HL-60/S4 treated with retinoic acid at 250 ng/mL for 4 days and 3 days (cell line): ENCODE results near the gene CREB3L4.

Source experiments
- in situ Hi-C: fragments of 300-500 bp; cut with MboI; formaldehyde crosslinking; loops from 2 replicates; pipeline ENCODE4 v1.7.0; 2022; ENCODE audit warnings: low sequenced_read_pairs

CREB3L4 gene

GRCh38 chr1:153958111-153958960 lies 9.4 kb upstream of the CREB3L4 start, which contains the start of gene CRTC2:
TSS of gene CRTC2 (minus strand) at chr1:153958612. CDS start at chr1:153958497, 115 bp downstream.
- in situ Hi-C loops, result no loop called here

DNA sequence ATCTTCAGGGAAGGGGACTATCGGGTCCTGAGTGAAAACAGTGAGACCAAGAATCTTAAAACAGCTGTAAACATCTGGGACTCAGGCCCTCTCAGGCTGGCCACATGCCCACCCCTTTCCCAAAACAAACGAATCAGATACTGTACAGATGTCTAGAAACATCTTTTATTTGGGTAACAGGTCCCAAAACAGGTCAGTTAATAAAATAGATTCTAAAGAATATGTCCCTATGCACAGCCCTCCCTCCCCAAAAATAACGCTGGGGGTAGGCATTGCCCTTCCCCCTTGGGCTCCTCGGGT lies 8.8 kb upstream of the CREB3L4 start:
- in situ Hi-C loops, result no loop called here

DNA sequence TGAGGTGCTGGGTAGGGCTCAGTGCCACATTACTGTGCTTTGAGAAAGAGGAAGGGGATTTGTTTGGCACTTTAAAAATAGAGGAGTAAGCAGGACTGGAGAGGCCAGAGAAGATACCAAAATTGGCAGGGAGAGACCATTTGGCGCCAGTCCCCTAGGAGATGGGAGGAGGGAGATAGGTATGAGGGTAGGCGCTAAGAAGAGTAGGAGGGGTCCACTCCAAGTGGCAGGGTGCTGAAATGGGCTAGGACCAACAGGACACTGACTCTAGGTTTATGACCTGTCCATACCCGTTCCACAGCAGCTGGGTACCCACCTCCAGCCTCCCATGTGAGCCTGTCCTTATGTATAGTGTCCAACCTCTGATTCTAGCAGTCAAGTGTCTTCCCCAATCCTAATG lies 8.2 kb upstream of the CREB3L4 start:
- in situ Hi-C loops, result no loop called here

- in situ Hi-C loops, result loop anchor here (10.0 kb wide), 1 partner anchor 285 kb away; the partner anchor contains the start of genes ILF2 and NPR1
These were observed 7.5 kb upstream of the CREB3L4 start for GRCh38 chr1:153960206-153960605.

- in situ Hi-C loops, result loop anchor here (10.0 kb wide), 1 partner anchor 287 kb away; the partner anchor contains the start of genes ILF2 and NPR1
These were observed 6.3 kb upstream of the CREB3L4 start for GRCh38 chr1:153961421-153961820.

GRCh38 chr1:153962088-153963029 lies 5.3 kb upstream of the CREB3L4 start:
- in situ Hi-C loops, result loop anchor here (10.0 kb wide), 1 partner anchor 288 kb away; the partner anchor contains the start of genes ILF2 and NPR1

DNA sequence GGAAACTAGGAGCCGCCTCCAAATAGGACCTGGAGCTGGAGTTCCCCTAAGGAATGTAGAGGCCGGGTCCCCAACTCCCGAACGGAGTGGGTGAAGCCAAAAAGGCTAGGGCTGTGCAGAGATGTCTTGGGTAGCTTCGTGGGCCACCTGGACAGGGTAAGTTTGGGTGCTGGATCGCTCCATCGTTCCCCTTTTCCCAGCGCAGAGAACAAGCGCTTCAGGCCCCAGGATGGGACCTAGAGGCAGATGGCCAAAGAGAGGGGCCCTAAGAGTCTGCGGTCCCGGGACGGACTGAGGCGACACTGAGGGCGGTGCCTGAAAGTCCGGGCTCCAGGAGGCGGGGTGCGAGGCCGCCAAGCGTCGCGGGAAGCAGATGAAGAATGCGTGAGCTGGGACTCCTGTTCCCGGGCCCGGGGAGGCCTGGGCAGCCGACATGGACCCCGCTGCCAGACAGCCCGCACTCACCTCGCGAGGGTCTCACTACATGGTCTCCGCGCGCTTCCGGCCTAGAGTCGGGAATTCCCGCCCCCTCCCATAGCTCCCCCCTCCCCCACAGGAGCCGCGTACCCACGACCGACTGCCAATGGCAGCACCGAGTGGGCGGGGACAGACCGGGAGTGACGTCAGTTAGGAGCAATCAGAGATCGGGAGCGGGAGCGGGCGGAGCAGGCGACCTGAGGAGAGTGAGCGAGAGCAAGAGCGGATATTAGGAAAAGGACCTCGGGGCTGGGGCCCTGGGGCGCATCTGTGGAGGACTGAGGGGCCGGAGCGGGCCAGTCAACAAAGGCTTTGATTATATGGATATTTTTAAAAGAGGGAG lies 4.5 kb upstream of the CREB3L4 start, which contains the start of gene SLC39A1:
Gene SLC39A1 (minus strand): TSS at position 508 of the 820 bp plus-strand sequence. CDS start 822 bp downstream, outside the sequence.
- in situ Hi-C loops, result loop anchor here (10.0 kb wide), 1 partner anchor 288 kb away; the partner anchor contains the start of genes ILF2 and NPR1

DNA sequence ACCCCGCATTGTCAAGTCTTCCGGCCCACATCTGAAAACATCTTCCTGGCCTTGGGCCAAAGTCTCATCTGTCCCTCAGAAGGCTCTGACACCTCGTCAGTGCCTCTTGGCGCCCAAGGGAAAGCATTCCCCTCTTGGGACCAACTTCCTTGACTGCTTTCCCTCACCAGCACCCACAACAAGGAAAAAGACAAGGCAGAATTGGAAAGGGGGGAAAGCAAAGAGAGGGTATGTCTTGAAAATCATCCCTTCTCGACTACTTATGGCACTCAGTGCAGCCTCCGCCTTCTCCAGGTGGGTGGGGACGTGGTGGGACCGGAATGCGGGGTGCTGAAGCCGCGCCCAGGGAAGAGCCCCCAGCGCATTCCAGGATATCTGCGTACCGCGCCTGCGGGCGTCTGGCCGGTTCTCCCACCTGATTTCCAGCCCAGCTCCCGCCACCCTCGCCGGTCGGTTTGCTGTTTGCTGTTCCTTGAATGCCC lies 3.8 kb upstream of the CREB3L4 start:
- in situ Hi-C loops, result loop anchor here (10.0 kb wide), 1 partner anchor 289 kb away; the partner anchor contains the start of genes ILF2 and NPR1

DNA sequence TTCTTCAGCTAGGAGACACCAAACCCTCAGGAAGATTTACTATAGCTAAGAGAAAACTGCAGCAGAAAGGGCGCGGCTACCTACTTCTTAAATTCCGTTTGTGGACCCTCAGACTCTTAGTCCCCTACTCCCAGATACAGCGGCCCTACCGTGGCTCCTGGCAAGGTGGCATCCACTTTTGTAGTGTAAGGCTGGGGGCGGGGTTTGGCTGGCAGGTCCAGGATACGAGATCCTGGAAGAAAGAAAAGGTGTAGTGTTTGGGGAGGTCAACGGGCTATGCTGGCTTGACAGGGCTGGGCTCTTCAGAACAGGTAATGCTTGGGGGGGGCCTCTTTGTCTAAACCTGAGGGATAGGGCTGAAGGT lies 280 bp downstream of the CREB3L4 start:
- in situ Hi-C loops, result loop anchor here (10.0 kb wide), 1 partner anchor 293 kb away; the partner anchor contains the start of genes ILF2 and NPR1

GRCh38 chr1:153968408-153968807 lies 706 bp downstream of the CREB3L4 start:
- in situ Hi-C loops, result loop anchor here (10.0 kb wide), 1 partner anchor 294 kb away; the partner anchor contains the start of genes ILF2 and NPR1

DNA sequence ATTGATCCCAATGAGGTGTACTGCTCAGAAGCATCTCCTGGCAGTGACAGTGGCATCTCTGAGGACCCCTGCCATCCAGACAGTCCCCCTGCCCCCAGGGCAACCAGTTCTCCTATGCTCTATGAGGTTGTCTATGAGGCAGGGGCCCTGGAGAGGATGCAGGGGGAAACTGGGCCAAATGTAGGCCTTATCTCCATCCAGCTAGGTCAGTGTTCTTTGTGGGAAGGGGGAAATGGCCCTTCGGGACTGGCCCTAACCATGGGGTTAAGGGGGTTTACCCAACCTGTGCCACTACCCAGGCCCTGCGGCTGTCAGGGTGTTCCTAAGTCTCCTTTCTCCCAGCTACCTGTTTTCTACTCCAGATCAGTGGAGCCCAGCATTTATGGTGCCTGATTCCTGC lies 1.3 kb downstream of the CREB3L4 start:
- in situ Hi-C loops, result loop anchor here (10.0 kb wide), 1 partner anchor 294 kb away; the partner anchor contains the start of genes ILF2 and NPR1

DNA sequence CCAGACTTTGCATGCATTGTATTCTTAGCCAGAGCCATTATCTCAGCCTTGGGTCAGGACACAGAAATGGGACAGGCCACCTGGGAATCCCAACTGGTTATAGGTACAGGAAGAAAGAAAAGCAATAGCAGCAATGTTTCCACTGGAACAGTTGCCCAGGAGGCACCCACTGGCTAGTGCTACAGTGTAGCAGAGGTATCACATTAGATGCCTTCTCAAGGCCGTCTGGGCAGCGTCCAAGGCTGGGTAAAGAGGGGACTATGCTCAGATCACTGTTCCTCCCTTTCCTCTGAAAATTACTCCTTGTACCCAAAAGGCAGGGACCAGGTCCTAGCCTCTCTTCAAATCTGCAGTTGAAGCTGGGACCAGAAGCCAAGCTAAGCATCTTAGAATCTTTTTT lies 2.6 kb downstream of the CREB3L4 start:
- in situ Hi-C loops, result no loop called here

DNA sequence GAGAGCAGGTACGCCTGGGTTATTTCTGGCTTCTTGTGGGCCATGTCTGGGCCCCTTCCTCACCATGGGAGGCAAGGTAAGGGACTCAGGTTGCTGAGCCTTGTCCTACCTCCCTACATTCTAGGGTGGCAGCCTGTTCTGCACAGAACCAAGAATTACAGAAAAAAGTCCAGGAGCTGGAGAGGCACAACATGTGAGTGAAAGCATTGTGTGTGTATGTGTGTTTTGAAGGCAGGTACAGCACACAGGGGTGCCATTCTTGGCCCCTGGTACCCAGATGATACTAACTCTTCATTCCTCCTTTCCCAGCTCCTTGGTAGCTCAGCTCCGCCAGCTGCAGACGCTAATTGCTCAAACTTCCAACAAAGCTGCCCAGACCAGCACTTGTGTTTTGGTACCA lies 5.4 kb downstream of the CREB3L4 start:
- in situ Hi-C loops, result no loop called here

- in situ Hi-C loops, result no loop called here
These were observed 5.8 kb downstream of the CREB3L4 start for GRCh38 chr1:153973525-153973924.

DNA sequence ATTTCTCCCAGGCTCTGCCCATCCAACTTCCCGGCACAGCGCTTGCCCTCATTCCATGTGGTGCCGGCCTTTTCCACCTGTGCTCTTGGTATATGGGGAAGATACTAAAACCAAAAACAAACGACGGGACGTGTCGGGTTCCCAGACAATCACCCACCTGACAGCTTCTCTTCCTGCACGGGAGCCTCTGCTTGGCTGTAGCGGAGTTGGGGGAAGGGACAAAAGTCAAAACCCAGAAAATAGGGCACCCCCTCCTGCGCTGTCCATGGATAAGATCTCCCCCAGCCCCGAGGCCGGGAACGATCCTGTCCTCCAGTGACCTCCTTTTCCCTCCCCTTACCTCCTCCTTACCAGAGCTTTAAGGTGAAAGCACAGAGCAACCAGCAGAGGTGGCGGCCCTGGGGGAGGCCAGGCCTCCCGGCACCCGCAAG lies 9.1 kb downstream of the CREB3L4 start:
- in situ Hi-C loops, result loop anchor here (25.0 kb wide), 2 partner anchors 465 to 615 kb away; partner anchors contain the start of gene S100A9

- in situ Hi-C loops, result loop anchor here (25.0 kb wide), 2 partner anchors 465 to 615 kb away; partner anchors contain the start of gene S100A9
These were observed 9.8 kb downstream of the CREB3L4 start, which contains the start of gene JTB for GRCh38 chr1:153977250-153978240. TSS of gene JTB (minus strand) at chr1:153977674. CDS start at chr1:153977252, 422 bp downstream.

DNA sequence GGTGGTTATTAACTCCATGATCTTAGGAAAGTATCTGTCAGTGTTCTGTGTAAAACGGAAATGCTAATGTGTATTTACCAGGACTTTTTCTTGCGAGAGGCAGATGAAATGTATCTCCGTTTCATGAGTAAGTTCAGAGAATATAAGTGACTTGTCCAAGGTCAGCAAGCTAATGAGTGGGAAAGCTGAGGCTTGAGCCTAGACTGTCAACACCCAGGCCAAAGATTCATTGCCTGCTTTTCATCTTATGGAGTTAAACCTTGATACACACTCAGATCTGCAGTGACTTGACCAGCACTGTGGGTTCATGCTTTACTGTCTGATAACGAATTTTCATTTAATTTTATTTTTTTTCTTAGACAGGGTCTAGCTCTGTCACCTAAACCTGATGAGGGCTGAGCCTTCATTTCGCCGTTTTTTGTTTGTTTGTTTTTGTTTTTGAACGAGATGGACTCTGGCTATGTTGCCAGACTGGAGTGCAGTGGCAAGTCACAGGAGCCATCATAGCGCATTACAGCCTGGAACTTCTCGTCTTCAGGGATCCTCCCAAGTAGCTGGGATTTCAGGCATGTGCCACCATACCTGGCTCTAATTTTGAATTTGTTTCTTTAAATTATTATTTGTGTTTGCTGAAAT lies 10.7 kb downstream of the CREB3L4 start:
- in situ Hi-C loops, result loop anchor here (25.0 kb wide), 2 partner anchors 466 to 616 kb away; partner anchors contain the start of gene S100A9

DNA sequence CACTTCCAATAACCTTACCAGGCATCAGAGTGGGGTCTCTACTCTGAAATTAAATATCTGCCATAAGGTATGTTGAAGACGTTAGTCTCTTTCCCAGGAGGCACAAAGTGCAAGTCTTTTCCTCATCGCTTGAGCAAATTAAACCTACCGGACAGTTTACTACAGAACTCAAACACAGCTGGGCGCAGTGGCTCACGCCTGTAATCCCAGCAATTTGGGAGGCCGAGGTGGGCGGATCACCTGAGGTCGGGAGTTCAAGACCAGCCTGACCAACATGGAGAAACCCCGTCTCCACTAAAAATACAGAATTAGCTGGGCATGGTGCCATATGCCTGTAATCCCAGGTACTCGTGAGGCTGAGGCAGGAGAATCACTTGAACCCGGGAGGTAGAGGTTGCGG lies 11.4 kb downstream of the CREB3L4 start:
- in situ Hi-C loops, result loop anchor here (25.0 kb wide), 2 partner anchors 467 to 617 kb away; partner anchors contain the start of gene S100A9
